Posterior cingulate gyrus (tissue), 11 donors: Measurements from ENCODE around the gene TGFBR3.

Experiments
- DNase-seq, 10 donors: peaks; one replicate each; pipeline versions ENCODE4 v3.0.0 to v3.0.0-alpha.2; 2020 to 2021; ENCODE audit warnings: mixed read lengths in 3 of 10
- intact Hi-C: fragments of 100-400 bp; cut with DNase I; formaldehyde crosslinking; loops from one replicate; pipeline ENCODE4 v1.15.1; 2023

Gene TGFBR3

DNA sequence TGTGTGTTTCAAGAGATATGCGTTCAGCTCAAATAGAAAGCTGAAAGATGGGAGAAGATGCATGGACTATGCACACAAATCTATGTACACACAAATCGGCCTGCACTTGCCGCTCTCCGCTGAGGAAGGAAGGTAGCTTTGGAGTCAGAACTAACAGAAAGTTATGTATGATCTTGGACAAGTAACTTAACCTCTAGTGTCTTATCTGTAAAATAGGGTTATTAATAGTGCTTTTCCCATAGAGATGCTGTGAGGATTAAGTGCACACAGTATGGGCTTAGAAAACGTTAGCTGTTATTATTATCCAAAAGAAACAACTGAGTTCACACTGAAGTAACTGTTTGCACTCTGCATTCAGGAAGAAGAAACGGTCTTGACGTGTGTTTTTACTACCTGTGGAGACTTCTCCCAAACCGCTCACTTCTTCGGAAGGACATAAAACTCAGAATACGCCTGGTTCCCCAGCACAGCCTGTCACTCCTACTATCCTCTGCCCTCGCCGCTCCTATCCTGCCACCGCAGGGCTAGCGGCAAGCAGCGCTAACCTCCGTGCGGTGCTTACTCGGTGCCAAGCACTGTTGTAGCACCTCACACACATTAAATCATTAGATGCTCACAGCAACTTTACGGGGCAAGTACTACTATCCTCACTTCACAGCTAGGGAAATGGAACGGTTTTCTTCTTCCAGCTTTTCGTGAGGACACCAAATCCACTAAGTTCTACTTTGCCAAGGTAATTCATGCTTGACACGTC lies 1.3 kb downstream of the TGFBR3 start:
- DNase-seq = peak in 4 of 10 donors; percentile 12 to 85 (median 18)
- intact Hi-C loops = no loop called here

DNA sequence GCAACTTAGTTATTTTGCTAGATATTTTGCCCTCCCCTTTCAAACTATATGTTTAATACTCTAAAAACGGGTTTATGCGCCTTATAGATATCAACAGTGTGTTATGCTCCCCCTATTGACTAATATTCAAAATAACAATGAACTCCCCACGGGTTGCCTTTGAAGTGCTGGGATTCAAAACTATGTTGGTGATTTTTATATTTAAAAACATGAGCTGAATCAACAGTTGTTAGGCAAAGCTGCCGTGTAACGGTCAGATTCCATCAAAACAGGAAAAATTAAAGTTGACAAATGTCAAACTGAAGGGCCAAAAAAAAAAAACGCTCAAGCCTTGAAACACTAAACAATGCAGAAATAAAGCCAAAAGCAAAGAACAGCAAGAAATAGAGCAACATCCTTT lies 2.5 kb downstream of the TGFBR3 start:
- intact Hi-C loops = no loop called here
- DNase-seq = no peak

- intact Hi-C loops = no loop called here
Observed at GRCh38 chr1:91881280-91881679, 4.7 kb downstream of the TGFBR3 start.

DNA sequence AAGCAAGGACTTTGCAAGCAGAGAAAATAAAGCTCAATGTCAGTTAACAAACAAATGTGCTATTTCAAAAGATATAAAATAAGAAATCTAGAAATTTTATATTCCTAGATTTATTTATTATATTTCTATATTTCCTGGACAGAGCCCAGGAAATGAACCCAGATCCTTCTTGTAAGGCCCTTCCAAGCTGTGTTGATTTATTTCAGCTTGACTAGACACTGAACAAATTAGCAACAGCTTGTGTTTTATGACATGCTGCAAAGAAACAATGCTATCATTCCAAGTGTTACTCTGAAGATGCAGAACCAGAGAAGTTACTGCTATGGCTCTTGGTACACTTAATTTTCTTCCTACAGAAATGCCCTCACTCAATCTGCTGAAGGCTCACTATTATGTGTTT lies 6.2 kb downstream of the TGFBR3 start:
- no peak for DNase-seq
- intact Hi-C loops = no loop called here

More at GRCh38 chr1:91881280-91881679, 4.7 kb downstream of the TGFBR3 start:
- DNase-seq = no peak

GRCh38 chr1:91877574-91878208 lies 8.3 kb downstream of the TGFBR3 start:
- DNase-seq = no peak
- intact Hi-C loops = no loop called here

GRCh38 chr1:91876781-91877573 lies 9.0 kb downstream of the TGFBR3 start:
- intact Hi-C loops = no loop called here
- DNase-seq = no peak

DNA sequence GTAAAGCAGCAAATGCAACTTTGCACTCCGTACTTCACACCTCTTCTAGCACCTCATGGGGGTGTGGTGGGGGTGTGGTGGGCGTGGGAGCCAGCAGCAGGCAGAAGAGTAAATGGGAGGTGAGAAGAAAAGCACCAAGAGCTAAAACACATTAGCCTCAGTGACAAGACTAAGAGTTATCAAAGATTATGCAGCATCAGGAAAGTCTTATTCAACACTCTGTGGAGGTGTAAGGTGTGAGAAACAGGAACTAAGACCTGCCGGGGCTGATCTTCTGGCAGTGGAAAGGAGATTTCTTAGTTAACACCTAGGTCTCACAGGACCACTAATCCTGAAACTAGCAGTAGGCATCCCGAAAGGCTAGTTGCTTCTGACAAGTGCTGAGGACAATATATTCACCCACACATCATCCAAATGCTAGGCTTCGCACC lies 9.9 kb downstream of the TGFBR3 start:
- DNase-seq = no peak
- intact Hi-C loops = no loop called here

DNA sequence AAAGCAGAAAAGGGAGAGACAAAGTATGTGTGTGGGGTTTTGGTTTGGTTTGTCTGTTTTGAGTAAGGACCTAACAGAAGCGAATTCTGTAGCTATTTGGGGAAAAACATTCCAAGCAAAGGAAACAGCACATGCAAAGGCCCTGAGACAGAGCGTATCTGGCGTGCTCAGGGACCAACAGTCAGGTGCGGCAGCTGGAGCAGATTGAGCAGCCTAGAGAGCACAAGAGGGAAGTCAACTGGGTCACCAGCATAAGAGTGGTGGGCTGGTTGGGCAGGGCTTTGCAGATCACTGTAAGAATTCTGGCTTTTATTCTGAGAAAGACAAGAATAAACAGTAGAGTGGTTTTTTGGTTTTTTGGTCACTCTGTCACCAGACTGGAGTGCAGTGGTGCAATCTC lies 11.8 kb downstream of the TGFBR3 start:
- intact Hi-C loops = no loop called here

GRCh38 chr1:91872559-91873081 lies 13.3 kb downstream of the TGFBR3 start:
- intact Hi-C loops = no loop called here
- no peak for DNase-seq

More for the DNA sequence above, 11.8 kb downstream of the TGFBR3 start:
- no peak for DNase-seq

DNA sequence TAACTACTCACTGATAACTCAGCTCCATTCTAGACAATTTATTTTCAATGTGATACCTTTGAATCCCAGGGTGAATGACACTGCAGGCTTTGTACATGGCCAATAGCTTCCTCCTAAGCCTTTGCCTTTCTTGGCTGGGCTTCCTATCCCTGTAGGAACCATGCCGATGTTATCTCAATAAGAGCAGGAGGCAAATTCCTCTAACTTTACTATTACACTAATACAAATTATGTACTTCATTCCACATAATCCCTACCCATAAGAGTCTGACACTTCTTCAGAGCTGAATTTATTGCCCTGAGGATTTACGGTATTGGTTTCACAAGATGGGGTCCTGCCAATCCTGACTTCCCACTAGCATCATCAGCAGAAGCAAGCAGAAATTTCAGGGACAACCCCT lies 14.0 kb downstream of the TGFBR3 start:
- intact Hi-C loops = no loop called here
- DNase-seq = no peak

DNA sequence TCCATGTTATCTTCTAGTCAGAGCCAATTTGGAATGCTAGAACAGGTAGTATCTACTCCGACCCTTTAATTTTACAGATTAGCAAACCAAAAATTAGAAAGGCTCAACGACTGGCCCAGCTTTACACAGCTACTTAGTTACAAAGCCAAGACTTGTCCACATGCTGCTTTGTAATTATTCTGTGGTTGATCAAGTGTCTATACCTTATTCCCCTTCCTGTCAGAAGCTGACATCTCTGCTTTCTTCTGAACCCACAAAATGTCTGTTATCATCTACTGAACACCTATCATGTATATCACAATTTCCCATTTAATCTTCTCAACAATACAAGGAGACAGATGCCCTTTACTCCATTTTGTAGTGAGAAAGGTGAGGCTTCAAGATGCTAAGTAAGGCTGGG lies 15.6 kb downstream of the TGFBR3 start:
- intact Hi-C loops = no loop called here
- DNase-seq = no peak

DNA sequence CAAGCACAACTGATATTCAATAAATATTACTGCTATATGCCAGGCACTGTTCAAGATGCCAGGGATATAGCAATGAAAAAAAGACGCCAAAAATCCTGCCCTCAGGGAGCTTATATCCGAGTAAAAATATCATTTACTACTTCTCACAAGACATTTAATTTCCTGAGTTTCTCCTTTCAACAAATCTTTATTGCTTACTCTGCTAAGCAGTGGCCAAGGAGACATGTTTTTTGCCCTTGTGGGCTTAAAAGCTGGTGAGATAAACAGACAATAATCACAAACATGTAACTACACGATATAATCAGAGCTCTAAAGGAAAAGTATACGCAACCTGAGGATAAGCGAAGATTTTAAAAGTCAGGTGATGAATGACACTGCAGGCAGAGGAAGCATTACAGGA lies 19.5 kb downstream of the TGFBR3 start:
- intact Hi-C loops = no loop called here
- DNase-seq = no peak

- DNase-seq = no peak
- intact Hi-C loops = no loop called here
Observed at GRCh38 chr1:91864017-91864700, 21.8 kb downstream of the TGFBR3 start.

DNA sequence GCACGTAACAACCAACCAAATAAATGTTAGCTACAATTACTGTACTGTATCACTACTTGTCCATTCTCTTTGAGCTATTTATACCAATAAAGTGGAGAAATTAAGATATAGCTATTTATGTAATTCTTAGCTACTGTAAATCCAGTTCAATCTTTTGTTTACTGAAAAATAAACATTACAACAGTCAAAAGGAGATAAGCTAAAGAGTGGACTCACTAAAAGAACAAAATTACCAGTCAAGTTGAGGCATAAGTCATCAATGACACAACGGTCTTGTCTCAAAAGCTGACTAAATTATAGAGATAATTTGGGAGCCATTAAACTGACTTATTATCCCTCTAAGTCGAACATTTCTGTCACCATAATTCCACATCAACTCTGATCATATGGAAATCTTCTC lies 22.5 kb downstream of the TGFBR3 start:
- intact Hi-C loops = no loop called here
- no peak for DNase-seq

GRCh38 chr1:91862120-91862519 lies 23.8 kb downstream of the TGFBR3 start:
- DNase-seq = no peak
- intact Hi-C loops = no loop called here

GRCh38 chr1:91857557-91858239 lies 28.3 kb downstream of the TGFBR3 start:
- DNase-seq = no peak
- intact Hi-C loops = no loop called here

GRCh38 chr1:91856996-91857395 lies 29.0 kb downstream of the TGFBR3 start:
- DNase-seq = no peak
- intact Hi-C loops = no loop called here

DNA sequence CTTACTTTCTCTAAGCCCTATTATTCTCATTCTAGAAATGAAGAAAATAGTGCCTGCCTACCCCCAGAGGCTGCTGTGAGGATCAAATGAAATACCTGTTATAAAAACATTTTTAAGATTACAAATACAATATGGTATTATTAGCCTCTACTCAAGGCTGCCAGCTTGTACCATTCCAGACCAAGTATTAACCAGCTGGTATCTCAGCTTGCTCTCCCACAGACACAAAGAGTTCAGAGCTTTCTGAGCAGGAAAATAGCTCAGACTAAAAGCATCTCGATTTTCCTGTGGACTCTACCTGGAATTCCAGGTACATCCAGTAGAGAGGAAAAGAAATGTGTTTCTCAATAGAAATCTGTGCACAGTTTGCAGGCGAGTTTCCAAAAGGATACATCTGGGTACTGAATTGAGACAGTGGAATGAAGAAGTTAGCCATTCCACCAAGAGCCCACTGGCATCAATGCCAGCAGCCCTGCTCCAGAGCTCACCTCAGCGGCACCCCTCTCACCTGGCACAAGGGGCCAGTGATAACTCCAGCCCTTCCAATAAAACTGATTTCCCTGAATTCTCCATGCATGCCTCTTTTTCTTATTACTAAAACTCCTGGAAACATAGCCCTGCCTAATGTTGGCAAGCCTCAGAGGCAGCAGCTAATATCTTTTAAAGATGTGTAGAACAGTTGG lies 31.0 kb downstream of the TGFBR3 start:
- intact Hi-C loops = no loop called here
- no peak for DNase-seq

DNA sequence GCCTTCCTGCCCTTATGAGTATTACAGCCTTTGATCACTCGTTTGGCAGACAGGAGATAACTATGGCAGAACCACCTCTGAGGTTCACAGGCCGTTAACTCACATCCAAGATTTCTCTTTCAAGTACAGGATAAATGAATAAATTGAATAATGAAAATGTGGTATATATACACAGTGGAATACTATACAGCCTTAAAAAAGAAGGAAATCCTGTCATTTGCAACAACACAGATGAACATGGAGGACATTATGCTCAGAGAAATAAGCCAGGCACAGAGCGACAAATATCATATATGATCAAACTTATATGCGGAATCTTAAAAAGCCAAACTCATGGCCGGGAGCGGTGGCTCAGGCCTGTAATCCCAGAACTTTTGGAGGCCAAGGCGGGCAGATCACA lies 32.6 kb downstream of the TGFBR3 start:
- no peak for DNase-seq
- intact Hi-C loops = no loop called here
